Raji (cell line): ENCODE measurements around the gene RBM19.

Experiments used
- POLR2A ChIP-seq: IDR thresholded peaks from 2 replicates; pipeline ENCODE4 v1.6.1; 2011; ENCODE audit warnings: low read depth, low read length, control low read depth; ENCODE audit not compliant: insufficient read depth

Gene RBM19

GRCh38 chr12:113798552-113798951, 167.6 kb downstream of the RBM19 start:
- no peak for TF ChIP-seq POLR2A

GRCh38 chr12:113797535-113797868, 168.6 kb downstream of the RBM19 start:
- TF ChIP-seq POLR2A: no peak

GRCh38 chr12:113796852-113797534, 169.1 kb downstream of the RBM19 start:
- TF ChIP-seq POLR2A: no peak

DNA sequence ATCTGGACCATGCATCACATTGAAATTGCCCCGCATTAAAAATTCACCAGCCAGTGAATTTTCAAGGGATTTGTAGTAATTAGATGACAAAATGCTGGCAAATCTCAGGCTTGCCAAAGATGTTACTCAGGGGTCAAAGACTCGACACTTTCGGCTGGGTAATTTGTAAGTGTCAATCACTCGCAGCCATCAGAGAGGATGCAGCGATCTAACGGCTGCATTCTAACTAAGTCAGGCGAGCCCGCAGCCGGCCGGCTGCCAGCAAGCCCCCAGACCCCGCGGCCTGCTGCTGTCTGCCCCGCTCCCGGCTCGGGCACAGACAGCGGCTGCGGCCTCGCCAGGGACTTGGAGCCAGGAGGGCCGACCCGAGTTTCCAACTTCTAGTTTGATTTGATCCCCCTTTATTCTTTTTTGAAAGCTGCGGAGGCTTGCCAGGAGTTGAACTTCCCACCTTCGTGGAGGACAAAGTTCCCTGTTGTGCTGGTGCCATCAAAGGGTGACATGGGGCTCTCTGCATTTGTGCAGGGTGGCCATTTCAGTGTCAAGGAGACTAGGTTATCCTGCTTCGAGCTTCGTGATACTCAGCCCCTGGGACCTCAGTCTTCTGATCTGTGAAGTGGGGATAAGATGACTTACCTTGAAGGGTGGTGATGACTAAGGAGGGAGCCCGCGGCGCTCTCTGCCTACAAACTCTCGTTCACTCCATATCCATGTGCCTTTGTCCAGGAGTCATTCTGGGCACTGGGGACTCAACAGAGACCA, 169.9 kb downstream of the RBM19 start:
- no peak for TF ChIP-seq POLR2A

- no peak for TF ChIP-seq POLR2A
Measured at GRCh38 chr12:113795445-113795844, 170.7 kb downstream of the RBM19 start.

DNA sequence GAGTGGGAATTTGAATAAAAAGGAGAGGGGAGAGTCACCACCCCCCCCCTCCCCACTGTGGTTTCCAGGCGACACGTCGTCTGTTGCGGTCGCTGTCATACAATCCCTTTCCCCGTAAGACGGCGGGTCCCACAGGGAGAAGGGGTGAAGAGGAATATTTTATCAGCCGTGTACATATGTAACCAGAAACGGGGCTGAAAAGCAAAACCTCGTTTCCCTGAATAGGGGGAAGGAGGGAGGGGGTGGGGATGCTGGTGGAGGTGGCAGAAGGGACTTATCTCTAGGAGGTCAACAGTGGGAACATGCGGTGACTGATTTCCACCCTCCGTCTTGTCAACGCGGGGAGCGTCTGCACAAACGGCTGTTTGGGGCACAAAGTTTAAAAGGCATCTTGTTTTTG, 171.4 kb downstream of the RBM19 start:
- TF ChIP-seq POLR2A: no peak

DNA sequence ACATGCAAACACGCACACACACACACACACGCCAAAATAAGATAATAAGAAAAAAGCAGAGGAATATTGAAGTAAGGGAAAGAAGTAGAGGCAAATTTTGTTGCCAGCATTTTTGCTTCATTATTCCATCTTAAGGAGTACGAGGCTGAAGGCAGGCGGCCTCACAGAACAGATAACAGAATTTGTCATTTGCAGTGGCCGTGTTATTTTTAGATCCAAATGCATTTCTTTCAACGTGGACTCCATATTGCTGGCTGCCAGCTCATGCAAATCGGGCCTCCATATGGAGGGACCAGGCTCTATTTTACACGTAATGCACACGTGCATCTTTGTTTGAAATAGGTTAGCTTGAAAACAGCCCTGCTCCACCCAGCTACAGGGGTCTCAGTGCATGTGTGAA, 172.9 kb downstream of the RBM19 start:
- no peak for TF ChIP-seq POLR2A

DNA sequence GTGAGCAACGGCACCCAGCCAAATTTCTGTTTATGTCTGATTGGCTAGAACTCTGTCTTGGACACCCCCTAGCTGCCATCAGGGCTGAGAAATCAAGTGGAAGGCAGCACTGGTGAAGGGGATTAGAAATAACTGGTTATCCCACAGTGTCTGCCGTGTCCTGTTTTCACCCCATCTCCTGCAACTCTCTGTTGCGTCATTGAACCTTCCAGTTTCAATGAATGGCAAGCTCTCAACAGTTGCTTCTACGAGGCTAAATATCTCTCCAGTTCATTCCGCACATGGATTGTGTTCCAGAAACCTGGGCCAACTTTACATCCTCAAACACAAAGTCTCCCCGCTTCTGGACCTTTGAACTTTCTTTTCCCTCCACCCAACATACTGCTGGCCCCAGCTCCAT, 173.7 kb downstream of the RBM19 start:
- no peak for TF ChIP-seq POLR2A

DNA sequence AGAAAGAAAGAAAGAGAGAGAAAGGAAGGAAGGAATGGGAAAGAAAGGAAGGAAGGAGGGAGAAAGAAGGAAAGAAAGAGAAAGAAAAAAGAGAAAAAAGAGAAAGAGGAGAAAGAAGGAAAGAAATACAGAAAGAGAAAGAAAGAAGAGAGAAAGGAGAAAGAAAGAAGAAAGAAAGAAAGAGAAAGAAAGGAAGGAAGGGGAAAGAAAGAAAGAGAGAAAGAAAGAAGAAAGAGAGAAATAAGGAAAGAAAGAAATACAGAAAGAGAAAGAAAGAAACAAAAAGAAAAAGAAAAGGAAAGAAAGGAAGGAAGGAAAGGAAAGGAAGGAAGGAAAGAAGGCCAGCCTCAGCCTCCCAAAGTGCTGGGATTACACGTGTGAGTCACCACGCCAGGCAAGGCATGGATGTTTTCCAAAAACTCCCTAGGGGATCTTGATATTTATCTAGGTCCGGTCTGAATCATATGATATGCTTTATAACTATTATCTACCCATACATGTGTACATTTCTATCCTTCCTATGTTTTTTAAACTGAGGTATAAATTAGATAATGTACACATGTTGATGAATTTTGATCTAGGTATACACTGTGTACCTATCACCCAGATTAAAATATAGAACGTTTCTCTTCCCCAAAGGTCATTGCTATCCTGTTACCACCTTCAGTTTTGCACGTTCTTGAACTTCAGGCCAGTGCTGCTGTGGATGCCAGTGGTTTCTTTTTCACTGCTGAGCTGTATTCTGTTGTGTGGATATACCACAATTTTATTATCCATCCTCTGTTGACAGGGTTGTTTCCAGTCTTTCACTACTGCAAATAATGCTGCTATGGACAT, 177.9 kb downstream of the RBM19 start:
- TF ChIP-seq POLR2A: no peak

DNA sequence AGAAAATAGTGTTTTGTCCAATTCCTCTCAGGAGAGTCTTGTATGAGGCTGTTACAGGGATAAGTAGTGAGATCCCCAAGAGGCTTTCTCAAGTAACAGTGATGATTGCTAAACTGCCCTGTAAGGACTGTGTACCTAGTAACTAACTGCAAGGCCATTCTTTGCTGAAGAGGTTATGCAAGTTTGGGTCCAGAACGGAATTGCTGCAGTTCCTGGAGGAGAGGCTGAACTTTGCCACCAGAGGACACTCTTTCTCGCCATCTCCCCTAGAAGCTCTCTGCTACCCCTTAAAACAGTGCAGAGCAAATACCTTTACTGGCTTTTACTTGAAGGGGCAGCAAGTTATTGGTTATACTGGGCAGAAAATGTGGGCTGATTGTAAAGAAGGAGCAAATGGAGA, 180.0 kb downstream of the RBM19 start:
- no peak for TF ChIP-seq POLR2A

DNA sequence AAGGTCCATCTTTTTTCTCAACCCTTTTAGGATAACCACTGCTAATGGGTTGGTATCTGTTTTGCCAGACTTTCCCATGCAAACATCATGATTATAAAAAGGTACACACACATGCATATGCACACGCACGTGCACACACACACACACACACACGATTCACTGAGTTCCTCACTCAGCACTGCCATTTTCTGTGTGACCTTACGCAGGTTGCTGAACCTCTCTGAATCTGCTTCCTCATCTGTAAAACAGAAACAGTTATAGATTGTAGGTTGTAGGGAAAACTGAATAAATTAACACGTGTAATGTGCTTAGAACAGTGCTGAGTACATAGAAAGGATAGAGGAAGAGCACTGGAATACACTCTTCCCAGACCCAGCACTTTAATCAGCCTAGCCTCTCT, 182.3 kb downstream of the RBM19 start:
- TF ChIP-seq POLR2A: no peak

DNA sequence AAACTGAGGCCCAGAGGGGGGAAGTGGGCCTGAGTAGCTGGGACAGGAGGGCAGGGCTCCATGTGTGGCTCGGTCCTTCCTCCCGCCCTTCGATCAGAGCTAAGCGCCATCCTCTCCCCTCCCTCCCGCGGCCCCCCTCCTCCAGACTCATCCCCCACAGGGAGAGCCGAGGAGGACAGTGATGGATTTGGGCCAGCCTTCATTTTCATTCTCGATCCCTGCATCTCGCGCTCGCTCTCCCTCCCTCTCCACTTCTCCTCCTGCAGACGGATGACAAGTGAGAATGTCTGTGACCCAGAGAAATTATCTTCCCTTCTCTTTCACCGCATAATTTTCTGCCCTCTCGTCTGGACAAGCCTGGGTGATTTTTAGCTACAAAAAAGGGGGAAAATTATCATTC, 183.3 kb downstream of the RBM19 start:
- no peak for TF ChIP-seq POLR2A

DNA sequence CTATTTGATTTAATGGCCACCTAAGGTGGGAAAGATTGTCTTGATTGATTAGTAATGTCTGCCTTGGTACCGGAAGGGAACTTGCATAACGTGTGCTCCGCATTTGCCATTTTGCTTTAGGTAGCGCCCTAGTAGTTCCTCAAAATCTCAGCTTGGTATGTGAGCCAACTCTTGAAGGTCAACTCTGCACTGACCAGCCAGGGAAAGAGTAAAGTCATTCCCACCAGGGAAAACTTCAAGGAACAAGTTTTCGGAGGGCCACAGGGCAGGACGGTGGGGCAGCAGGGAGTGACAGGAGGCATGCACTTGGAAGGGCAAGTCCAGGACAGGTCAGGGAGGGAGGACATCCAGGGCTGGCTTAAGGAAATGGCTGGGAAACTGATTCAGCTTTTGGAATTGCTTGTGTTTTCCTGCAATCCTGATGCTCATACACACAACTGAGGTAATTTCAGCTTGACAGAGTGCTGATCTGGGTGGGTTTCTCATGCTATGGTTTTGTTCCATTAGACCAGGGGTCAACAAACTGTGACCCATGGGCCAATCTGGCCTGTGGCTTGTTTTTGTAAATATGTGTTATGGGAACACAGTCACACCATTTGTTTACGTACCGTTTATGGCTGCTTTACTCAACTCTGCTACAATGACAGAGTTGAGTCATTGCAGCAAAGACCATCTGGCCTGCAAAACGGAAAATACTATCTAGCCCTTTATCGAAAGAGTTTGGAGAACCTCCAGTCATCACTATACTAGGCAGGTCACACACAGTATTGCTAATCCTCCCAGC, 184.5 kb downstream of the RBM19 start:
- TF ChIP-seq POLR2A: no peak

- TF ChIP-seq POLR2A: no peak
Measured at GRCh38 chr12:113779774-113780173, 186.4 kb downstream of the RBM19 start.

- no peak for TF ChIP-seq POLR2A
Measured at GRCh38 chr12:113778432-113779132, 187.5 kb downstream of the RBM19 start.

DNA sequence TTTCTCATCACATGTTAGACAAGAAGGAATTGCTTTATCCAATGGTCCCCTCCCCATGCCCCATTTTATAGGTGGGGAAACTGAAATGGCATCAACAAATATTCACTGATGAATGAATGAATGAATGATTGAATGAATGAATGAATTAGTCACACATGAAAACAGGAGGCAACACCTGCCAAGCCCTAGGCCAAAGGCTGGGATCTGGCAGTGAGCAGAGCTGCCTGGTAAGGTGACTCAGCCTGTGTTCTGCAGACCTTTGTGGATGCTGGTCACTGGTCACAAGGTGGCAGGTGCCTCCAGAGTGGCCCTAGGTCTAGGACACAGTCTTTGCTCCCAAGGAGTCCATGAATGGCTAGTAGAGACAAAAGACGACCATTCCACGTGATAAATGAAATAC, 188.4 kb downstream of the RBM19 start:
- TF ChIP-seq POLR2A: no peak
